NCI-H526 (cell line): ENCODE data around the gene RNASE8.
"Not testable (repeated sequence)": the region's sequence is repeated elsewhere in the genome, so short reads cannot be mapped to it uniquely, and the experiment has no call there.

Experiments
- DNase-seq, 2 experiments: peaks; one replicate each; lab custom pipeline; 2025; lab: John Stamatoyannopoulos, UW

Gene RNASE8

DNA sequence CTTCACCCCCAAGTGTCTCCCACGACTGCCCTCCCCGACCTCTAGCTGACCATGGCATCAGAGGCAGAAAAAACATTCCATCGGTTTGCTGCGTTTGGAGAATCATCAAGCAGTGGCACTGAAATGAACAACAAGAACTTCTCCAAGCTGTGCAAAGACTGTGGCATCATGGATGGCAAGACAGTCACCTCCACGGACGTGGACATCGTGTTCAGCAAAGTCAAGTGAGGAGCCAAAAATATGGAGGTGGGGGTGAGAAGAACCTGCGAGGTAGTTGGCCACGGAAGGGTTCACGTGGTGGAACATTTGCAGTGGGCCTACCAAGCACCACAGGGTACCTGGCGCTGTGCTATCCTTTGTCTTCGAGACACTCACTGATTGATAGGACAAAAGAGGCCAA lies 27.1 kb upstream of the RNASE8 start:
- no peak for DNase-seq

DNA sequence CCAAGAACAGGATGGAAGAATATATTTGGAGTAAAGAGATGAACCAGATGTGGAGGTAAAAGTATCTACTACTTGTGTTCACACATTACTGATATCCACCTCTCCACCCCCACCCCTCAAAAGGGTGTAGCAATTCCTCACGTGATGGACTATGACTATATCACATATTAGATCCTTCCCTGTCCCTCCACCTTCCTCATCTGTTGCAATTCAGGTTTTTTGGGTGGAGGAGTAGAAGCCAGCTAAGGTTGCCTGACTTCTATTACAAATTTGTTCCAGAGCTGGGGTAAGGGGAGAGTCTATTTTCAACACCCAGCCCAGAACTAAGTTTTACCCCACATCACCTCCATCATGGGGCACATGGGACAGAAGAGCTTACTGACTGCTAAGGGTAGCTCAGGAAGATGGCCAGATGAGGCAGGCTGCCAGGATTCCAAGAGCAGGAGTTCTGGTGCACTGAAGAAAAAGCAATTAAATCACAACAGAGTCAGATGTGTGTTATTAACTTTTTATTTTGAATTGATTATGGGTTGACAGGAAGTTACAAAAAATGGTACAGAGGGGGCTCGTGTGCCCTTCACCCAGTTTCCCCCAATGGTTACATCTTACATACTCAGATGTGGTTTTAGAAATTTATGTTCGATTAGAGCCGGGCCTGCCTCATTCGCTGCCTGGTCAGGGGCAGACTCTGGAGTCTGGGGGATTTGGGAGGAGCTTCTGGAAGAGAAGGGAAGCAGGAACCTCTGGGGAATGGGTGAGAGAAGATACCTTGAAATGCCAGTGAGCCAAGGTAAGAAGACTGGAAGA lies 25.1 kb upstream of the RNASE8 start:
- no peak for DNase-seq

DNA sequence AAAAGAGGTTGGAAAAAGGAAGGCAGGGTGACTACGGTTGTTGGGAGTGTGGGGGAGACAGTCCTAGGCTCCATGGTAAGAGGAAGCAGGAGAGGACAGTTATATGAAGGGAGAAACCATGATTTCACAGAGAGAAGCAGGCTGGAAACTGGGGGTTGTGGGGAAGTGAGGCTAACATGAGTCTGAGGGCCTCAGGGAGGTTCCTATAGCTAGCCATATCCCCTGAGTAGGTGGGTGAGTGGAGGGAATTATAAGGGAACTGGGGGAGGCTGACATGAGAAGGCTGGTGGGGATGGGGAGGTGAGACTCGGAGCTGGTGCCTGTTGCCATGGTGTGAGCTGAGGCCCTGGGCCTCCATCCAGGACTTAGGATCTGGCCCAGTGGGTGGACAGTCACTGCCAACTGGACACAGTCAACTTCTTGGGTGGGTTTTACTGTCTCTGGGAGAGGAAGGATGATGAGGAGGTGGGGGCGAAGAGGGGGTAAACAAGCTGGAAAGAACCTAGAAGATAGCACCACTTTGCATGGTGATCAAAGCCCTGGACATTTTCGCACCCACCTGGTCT lies 24.4 kb upstream of the RNASE8 start:
- no peak for DNase-seq

DNA sequence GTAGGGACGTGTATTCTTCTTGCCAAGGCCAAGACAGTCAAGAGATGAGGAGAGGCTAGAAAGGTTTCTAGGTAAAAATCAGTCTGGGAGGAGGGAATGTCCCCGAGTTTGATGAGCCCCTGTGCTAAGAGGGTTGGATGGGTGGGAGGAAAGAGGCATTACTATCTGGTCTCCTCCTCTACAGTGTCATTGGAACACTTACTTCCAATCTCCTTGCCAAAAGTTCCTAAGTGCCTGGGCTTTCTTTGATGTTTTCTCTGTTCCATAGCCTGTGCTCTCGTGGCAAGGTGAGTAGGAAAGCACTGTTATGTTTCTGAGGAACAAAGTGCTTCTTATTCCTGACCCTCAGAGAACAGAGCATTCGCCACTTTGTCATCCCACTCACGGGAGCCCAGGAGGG lies 22.9 kb upstream of the RNASE8 start, which contains the start of gene RNASE13:
Gene RNASE13 (minus strand): TSS at position 101 of the 400 bp plus-strand sequence. CDS start 519 bp downstream, outside the sequence.
- DNase-seq, result no peak

DNA sequence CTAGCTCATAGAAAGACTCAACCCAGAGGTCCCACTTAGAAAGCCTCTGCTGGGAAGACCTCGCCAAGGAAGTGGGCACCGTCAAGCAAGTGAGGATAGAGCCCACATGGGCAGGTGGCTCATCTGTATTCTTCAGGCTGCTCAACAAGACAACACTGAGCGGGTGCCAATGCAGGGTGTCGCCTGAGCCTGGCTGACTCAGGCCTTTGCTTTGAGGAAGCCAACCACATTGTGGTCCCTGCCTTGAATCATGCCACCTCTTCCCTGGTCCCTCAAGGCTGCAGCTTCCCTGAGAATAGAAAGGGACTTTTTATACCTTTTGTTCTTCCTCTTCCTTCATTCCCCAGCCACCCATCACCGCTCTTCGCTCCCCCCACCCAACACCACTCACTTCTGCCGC lies 20.9 kb upstream of the RNASE8 start:
- no peak for DNase-seq

DNA sequence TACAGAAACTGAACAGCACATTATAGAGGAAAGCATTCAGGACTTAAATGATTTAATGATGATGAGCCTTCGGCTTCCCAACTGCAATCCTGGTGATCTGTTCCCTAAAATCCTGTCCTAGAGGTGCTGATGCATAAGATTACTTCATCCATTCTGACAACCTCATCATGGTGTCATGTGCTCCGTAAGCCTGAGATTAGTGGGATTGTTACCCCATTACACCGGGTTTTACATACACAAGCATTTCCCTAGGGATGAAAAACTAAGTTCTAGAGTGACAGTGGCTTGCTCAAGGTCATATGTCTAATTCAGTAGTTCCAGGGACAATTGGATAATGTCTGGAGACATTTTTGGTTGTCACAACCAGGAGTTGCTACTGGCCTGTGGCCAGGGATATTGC lies 20.5 kb upstream of the RNASE8 start:
- DNase-seq, result no peak

DNA sequence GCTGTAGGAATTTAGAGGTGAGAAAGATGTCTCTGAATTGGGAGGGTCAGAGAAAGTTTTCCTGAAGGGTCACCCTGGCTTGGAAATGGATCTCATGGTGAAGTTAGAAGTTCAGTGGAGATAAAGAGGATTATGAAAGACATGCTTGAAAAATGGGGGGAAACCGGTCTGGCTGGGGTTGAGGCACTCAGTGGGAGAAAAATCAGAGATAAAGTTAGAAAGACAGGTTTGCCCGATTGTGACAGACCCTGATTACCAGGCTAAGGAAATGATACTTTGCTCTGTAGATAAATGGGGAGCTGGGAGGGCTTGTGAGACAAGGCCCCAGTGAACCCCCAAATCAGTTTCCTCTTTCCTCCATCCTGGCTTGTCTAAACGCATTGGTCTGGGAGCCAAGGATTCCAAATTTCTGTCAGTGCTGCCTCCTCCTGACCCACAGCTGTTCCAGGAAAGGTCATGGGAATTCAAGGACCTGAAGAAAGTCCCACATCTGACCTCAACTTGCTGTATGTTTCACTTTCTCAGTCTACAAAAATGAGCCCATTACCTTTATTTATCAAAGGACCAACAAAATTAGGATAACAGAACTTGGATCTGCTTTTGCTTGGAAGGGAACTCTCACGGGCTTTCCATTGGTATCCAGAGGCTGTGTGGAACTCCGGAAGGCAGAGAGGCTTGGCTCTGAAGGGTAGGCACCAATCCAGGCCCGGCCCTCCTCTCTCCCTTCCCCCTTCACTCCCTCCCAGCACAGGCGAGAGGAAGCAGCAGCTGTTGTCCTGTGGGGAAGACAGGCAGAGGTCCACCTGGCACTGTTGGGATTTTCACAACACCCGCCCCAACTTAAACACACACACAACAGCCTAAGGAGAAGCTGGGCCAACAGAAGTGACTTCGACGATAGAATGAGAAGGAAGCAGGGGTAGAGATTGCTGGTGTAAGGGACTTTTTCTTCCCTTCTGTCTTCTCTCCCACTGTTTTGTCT lies 18.9 kb upstream of the RNASE8 start:
- DNase-seq, result no peak

DNA sequence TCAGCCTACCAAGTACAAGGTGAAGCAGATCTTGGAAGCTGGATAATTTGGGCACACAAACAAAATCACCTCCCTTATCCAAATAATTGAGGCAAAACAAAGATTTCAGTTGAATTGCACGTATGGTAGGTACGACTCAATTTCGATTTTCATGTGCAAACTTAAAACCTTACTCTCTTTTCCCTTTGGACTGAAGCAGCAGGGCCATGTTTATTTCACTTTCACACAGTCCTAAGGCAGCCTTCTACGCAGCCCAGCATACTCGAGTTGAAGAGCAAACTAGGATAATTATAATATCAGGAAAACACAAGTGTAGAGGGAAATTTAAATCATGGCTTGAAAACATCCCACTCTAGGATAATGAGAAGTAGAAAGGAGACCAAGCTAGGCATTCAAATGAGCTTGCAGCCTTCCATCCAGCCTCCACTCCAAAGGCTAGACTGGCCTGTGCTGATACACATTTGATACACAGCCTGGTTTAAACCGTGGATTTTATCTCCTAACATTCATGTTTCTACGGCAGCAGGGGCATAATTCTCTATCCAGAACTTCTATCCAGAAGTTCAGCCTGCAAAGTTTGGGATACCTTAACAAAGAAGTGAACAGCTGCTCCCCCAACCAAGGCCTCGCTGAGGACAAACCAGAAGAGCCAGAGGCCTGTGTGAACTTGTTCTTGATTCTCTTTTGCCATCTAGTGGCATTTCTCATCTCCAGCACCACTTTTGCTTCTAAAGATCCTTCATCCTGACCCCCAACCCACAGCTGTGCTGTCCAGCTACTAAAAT lies 17.8 kb upstream of the RNASE8 start:
- DNase-seq, result peak; percentile 30 to 67

DNA sequence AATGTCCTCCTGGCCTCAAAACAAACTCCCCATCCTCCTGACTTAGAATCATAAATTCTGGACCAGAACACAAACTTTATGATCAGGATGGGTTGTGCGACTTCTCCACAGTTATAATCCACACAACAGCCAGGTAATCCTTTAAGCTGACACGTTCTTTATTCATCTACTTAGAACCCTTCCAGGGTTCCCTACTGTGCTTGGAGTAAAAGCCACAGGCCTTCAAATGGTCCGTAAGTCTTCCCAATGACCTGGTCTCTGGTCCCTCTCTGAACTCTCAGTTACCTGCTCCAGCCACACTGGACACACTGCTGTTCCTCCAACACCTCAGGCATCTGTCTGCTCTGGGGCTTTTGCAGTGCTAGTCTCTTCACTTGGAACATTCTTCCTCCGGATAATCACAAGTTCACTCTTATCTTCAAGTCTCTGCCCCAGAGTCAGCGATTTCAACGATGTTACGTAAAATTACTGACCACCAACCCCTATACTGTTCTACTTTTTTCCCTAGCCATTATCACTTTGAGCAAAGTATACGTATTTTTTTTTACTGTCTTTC lies 17.2 kb upstream of the RNASE8 start:
- DNase-seq, result no peak

DNA sequence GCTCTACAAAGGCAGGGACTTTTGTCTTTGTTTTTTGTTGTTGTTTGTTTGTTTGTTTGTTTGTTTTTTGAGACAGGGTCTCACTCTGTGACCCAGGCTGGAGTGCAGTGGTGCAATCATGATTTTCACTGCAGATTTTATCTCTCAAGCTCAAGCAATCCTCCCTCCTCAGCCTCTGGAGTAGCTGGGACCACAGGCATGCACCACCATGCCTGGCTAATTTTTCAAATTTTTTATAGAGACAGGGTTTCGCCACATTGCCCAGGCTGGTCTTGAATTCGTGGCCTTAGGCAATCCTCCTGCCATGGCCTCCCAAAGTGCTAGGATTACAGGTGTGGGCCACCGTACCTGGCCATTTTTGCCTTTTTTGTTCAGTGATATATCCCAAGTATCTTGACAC lies 16.7 kb upstream of the RNASE8 start:
- not testable (repeated sequence) for DNase-seq

DNA sequence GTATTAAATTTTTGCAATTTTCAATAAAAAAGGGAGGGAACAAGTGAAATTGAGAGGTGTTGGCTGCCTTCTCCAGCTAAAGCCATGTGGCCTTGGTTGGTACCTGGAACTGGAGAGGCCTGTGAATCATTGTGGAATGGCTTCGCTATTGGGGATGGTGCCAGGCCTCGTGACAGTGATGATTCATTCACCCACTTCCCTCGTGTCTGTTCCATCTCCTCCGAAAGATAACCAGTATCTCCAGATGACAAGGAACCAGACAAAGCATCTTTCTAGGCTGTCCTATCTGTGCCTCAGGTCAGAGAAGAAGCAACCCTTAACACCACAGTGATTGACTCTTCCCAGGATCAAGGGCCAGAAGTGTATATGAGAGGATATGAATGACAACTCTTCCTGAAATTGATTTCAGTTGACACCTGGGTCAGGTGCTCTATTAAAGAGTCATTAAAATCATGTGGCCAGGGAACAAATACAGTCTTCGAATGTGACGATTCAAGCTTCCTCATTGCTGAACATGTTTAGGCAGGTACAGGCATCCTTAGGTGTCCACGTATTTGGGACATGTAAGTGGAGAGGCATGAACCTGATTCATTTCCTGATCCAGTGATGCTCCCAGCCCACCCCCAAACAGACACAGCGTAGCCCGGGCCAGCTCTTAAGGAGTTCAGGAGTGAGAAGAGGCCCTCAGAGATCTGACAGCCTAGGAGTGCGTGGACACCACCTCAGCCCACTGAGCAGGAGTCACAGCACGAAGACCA lies 15.8 kb upstream of the RNASE8 start, which contains the start of gene RNASE7:
Gene RNASE7 (plus strand): TSS at position 687 of the 758 bp plus-strand sequence. CDS start 631 bp downstream, outside the sequence.
- no peak for DNase-seq

DNA sequence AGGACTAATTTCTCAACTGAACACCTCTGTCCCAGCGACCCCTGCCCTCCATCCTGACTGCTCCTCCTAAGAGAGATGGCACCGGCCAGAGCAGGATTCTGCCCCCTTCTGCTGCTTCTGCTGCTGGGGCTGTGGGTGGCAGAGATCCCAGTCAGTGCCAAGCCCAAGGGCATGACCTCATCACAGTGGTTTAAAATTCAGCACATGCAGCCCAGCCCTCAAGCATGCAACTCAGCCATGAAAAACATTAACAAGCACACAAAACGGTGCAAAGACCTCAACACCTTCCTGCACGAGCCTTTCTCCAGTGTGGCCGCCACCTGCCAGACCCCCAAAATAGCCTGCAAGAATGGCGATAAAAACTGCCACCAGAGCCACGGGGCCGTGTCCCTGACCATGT lies 14.7 kb upstream of the RNASE8 start:
- DNase-seq, result no peak

DNA sequence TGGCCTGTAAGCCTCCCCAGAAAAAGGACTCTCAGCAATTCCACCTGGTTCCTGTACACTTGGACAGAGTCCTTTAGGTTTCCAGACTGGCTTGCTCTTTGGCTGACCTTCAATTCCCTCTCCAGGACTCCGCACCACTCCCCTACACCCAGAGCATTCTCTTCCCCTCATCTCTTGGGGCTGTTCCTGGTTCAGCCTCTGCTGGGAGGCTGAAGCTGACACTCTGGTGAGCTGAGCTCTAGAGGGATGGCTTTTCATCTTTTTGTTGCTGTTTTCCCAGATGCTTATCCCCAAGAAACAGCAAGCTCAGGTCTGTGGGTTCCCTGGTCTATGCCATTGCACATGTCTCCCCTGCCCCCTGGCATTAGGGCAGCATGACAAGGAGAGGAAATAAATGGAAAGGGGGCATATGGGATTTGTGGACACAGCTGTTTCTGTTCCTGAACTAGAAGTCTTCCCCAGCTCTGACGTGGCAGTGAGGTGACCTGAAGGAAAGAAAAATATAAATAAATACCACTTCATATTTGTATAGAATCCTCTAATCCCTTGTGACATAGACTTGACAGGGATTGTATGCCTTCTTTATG lies 14.1 kb upstream of the RNASE8 start:
- no peak for DNase-seq

DNA sequence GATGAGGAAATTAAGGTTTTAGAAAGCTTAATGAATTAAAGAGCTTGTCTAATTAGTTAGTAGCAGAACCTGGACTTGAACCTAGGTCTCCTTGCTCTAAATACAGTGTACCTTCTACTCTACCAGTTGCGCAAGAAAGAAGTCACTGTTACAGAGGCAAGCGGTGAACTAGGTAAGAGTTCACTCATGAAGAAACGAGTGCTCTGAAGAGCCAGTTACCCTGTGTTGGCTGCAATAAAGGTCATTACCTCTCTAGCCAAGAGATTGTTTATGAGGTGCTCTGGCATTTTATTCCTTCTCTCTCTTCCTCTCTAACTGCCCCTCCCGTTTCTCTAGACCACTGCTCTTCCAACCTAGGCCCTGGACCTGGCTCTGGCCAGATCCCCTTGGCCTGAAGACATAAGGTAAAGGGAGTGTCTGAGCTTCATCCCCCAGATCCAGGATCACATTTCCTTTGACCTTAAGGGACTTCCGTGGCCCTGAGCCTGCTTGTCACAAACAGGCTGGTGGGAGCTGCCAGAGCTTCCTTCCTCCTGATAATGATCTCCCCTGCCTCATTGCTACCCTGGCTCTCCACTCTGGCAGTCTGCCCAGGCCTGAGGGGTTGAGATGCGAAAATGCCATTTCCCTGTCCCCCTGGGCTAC lies 13.5 kb upstream of the RNASE8 start:
- DNase-seq, result no peak

DNA sequence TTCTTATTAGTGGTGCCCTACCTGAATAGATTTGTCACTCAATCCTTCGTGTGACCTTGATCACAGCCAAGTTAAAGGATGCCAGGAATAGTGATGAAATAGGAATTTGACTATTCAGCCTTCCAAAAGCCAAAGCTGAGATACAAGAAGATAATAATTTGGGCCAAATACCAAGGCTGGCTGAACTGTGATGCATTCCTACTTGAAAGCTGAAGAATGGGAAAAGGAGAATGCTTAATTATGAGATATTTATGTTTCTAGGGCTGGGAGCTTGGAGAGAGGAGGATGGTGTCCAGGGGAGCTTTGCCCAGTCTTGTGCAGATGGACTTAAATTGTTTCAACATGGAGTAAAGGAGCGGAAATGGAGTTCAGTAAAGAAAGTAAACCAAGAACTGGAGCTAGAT lies 10.2 kb upstream of the RNASE8 start:
- no peak for DNase-seq

DNA sequence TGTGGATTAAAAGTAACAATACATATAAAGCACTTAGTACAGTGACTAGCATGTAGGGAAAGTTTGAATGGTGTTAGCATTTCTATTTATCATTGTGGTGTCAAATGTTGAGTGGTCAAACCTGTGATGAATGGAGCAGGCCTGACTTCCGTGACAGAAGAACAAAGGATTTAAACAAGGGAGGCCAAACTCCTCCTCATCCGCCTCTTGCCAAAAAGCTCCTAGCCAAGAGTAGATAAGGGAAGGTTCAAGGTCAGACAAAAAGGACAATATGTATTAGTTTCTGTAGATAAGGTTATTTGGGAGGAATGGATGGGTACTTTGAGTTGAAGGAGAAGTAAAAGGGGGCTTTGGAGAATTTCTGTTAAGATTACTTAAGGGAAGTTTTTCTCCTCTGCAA lies 9.0 kb upstream of the RNASE8 start:
- DNase-seq, result no peak

DNA sequence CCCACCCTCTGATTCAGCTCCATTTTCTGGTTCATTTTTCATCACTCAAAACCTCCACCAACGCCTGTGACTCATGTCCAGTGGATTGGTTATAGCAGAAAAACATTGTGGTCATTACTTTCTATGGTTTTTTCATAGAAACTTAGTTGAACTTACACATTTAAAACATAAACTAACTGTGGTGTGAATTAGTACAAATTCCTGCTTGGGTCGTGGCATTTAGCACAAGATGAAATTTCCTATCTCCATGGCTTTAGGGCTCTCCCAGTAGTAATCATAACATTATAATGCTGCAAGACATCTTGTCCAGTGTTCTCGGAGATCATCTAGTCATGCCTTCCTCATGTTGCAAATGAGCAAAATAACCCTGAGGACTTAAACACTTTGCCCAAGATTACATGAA lies 8.3 kb upstream of the RNASE8 start:
- no peak for DNase-seq

DNA sequence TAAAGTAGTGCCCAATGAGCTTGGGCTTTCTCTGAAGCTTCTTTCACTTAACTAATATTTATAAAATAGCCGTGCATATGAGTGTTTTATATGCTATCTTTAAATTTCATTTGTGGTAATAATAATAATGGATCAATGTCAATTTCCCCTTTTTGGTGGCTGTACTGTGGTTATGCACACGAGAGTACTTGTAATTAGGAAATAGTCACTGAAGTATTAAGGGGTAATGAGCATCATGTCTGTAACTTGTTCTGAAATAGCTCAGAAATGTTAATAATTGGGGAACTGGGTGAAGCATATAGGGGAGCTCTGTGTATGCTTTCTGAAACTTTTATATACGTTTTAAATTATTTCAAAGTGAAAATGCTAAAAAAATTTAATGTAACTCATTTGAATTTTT lies 7.0 kb upstream of the RNASE8 start:
- DNase-seq, result no peak
